GM18526 (cell line): ENCODE data around the gene MITF.

Experiments
- POLR2A ChIP-seq: IDR thresholded peaks from 3 replicates; pipeline ENCODE4 v1.6.1; 2011; ENCODE audit not compliant: insufficient read length; ENCODE audit errors: extremely low read depth

MITF gene

GRCh38 chr3:69821133-69821532, 81.9 kb downstream of the MITF start:
- TF ChIP-seq POLR2A = no peak

- no peak for TF ChIP-seq POLR2A
Measured at GRCh38 chr3:69823743-69824142, 84.5 kb downstream of the MITF start.

- TF ChIP-seq POLR2A = no peak
Measured at GRCh38 chr3:69825446-69825845, 86.2 kb downstream of the MITF start.

DNA sequence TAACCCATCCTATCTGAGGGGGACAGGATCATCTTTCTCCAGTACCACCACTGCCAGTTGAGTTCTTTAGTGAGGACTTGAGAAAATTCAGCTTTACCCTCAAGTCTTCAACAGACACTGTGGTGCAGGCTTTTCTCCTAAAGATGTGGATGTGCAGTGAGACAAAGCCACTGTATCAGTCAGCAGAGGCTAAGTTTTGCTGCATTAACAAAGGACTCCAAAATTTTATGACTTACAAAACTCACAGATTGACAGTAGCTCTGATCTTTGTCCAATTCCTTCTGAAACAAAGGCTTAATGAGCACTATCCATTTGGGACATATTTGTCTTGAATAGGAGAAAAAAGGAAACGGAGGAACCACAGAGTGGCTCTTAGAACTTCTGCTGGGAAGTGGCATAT, 87.9 kb downstream of the MITF start:
- no peak for TF ChIP-seq POLR2A

GRCh38 chr3:69828817-69829216, 89.6 kb downstream of the MITF start:
- TF ChIP-seq POLR2A = no peak

DNA sequence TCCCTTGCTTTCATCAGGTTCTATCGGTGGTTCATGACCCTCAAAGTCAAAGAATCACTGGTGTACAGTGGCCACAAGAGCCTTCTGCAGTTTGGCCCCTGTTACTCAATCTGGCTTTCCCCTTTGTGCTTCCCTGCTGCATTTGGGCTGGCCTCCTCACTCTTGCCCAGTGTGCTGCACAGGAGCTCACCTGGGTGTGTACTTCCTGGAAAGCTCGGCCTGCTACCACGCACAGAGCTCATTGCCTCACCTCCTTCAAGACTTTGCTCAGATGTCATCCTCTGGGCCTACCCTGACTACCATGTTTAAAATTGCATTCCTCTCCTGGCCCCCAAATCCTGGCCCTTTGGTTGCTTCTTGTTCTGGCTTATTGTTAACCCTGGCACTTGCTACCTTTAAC, 90.9 kb downstream of the MITF start:
- TF ChIP-seq POLR2A = no peak

DNA sequence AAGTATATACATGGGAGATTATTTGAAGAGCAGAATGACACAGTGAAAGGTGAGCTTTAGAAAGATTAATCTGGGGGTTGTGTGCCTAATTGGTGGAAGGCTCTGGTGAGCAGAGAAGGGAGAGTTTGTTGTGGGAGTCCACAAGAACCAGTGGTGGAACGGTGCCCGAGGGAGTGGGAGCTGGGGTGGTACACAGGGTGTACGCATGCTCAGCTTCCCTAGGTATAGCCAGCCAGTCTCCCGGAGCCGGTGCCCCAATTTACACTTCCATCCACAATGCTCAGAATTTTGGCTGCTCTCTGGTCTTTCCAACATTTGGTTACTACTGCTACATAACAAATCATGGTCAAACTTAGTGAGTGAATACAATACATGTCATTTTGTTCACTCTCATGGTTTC, 92.5 kb downstream of the MITF start:
- TF ChIP-seq POLR2A = no peak

DNA sequence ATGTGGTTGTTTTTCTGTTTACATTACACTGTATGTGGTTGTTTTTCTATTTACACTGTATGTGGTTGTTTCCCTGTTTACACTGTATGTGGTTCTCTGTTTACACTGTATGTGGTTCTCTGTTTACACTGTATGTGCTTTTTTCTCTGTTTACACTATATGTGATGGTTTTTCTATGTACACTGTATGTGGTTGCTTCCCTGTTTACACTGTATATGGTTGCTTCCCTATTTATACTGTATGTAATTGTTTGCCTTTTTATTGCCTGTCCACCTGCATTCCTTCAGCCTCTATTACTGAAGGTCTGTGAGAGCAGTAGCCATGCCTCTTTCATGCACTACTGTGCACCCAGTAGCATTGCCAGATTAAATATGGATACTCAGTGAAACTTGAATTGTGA, 94.3 kb downstream of the MITF start:
- TF ChIP-seq POLR2A = no peak

- no peak for TF ChIP-seq POLR2A
Measured at GRCh38 chr3:69838217-69838616, 99.0 kb downstream of the MITF start.

- TF ChIP-seq POLR2A = no peak
Measured at GRCh38 chr3:69838696-69839515, 99.6 kb downstream of the MITF start.

DNA sequence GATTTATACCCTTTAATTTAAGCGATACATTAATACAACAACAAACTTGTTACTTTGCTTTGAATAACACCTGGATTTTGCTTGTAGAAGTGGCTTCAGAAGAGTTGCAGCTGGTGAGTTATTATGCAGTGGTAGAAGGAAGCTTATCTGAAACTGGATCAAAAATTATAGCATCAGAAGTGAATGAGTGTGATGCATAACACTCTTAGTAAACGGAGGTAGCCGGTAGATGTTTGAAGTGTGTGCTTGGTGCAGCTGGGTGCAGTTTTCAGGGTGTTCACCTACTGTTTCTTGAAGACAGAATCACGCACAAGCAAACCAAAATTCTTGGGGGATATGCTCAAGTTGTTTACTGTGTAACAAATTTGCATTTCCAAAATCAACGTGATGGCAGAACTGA, 103.1 kb downstream of the MITF start:
- TF ChIP-seq POLR2A = no peak

GRCh38 chr3:69842789-69843188, 103.5 kb downstream of the MITF start:
- no peak for TF ChIP-seq POLR2A

DNA sequence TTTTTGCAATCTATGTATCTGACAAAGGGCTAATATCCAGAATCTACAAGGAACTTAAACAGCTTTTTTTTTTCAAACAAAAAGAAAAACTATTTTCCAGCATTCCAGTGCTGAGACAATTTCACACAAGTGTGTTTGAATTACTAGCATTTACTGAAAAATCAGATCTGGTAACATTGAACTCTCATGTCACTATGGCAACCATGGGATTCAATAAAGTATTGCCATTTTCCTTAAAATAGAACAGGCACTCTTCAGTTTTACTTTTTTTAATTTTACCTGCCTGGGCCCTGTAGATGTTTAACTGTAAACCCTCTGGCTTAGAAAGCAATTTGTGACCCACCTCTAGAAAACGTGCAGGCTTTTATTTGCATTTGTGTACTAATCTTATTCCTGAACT, 105.4 kb downstream of the MITF start:
- TF ChIP-seq POLR2A = no peak

- TF ChIP-seq POLR2A = no peak
Measured at GRCh38 chr3:69847303-69847702, 108.0 kb downstream of the MITF start.

DNA sequence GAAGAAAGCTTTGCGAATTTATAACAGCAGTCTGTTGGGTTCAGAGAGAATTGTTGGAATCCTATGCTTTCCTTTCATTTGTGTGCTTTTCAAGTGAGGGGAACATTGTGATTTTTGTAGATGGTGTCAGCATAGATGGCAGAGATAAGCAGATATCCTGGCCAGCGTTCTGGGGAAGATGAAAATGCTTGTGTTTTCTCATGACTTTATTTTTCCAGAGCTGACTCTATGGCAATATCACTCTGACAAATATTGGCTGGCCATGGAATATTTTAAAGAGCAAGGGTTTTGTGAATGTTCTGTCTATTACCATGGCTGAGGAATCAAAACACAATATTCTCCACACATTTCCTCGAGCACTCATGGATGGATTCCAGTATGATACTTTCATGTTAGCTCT, 108.8 kb downstream of the MITF start:
- no peak for TF ChIP-seq POLR2A

GRCh38 chr3:69850849-69851248, 111.6 kb downstream of the MITF start:
- no peak for TF ChIP-seq POLR2A

DNA sequence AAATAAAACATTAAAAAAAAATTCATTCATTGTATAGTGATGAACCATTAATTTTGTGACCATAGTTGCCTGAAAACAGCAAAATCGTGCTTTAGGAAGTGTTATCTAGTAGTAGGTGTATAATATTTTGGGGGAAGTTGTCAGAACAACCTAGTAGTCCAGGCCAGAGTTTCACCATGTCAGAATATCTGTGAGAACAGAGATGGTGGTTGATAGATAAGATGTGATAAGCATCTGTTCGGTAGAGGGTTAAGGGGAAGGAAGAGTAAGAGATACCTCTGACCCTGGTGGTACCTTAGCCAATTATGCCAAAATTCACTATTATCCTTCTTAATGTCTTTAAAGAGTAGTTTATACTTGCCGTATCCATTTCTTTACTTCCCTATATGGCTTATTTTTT, 113.8 kb downstream of the MITF start:
- no peak for TF ChIP-seq POLR2A
